ENCODE measurements around the gene TAS2R3.

DNA sequence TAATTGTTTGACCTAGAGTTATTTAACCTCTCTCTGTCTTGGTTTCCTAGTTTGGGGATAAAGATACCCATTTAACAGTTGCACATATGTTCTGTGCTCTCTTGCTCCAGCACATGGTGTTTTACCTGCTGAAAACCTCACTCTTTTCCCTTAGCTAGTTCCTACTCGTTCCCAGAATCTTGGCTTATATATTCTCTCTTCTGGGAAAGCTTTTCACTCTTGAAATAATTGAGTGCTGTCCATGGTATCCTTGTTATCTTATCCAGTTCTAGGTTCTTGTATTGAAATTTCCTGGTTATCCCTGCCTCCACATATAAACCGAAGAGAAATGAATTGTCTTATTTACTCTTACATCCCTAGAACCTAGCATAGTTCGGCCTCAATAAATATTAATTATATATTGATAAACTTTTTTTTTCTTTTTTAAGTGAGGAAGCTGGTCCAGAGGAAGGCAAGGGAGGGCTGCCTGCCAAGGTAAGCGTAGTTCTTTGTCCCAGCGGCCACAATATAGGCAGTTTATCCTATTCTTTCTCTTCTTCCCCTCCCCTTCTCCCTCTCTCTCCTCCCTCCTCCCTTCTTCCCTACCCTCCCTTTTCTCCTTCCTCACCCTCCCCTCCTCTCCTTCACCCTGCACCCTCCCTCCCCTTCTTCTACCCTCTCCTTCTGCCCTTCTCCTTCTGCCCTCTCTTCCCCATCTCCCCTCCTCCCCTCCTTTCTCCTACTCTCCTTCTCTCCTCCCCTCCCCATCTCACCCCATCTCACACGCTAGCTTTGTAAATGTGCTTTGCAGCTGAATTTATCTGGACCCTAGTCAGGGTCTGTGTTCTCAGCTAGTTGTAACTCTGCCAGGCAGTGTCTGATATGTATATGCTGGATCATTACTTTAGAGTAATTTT lies 47.9 kb upstream of the TAS2R3 start:
- TF ChIP-seq, protein P1, sequence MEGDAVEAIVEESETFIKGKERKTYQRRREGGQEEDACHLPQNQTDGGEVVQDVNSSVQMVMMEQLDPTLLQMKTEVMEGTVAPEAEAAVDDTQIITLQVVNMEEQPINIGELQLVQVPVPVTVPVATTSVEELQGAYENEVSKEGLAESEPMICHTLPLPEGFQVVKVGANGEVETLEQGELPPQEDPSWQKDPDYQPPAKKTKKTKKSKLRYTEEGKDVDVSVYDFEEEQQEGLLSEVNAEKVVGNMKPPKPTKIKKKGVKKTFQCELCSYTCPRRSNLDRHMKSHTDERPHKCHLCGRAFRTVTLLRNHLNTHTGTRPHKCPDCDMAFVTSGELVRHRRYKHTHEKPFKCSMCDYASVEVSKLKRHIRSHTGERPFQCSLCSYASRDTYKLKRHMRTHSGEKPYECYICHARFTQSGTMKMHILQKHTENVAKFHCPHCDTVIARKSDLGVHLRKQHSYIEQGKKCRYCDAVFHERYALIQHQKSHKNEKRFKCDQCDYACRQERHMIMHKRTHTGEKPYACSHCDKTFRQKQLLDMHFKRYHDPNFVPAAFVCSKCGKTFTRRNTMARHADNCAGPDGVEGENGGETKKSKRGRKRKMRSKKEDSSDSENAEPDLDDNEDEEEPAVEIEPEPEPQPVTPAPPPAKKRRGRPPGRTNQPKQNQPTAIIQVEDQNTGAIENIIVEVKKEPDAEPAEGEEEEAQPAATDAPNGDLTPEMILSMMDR (optimal IDR thresholded peaks at IDR 0.05 in 1 of 3, IDR thresholded peaks at IDR 0.05 in 1 of 3, conservative IDR thresholded peaks at IDR 0.05 in 1 of 3; ENCODE audit: extremely low read depth in 1 of 3, insufficient read depth in 2 of 3, low read length in 3 of 3), result no peak
- TF ChIP-seq EZH2 (IDR thresholded peaks at IDR 0.05; ENCODE audit: low read length), result no peak
